ENCODE data around the gene ZNF766.
"Not testable (repeated sequence)": the region's sequence is repeated elsewhere in the genome, so short reads cannot be mapped to it uniquely, and the experiment has no call there.

Gene ZNF766

DNA sequence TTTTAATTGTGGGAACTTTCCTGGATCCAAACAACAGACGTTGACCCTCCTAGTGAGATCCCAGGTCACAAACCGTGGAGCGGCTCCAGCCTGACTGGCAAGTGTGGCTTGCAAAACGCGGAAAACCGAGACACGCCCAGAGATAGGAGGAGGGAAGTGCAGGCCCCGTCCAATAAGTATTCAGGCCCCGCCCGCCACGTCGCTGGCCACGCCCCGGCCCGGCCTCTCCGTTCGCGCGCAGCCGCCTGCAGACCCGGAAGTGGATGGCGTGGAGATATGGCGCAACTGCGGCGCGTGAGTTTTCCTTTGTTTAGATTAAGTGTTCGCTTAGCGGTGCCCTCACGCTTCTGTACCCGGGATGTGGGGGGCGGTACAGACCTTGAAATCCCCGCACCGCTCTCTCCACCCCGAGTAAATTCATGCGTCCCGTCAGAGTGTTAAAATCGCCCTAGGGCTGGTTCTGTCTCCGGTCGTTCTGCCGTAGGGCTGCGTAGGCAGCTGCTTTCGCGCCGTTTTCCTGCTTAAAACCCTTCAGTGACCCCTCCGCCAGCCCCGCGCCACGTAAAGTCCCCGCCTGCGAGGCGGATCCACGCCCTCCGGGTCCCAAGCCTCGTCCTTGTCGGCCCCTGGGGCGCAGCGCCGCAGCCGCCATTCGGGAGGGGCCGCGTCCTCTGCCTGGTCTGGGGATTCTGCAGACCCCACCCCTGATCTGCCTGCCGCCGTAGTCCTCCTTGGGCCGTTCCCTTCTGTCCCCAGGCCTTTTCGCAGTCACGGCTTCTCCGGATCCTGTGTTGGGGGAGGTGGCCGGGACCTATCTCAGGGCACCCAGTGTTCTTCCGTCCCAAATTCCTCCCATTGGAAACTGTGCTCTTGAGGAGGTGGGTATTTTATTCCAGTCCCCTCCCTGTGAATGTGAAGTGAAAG is at the start of gene ZNF766:
Gene ZNF766 (plus strand): TSS at position 250 of the 924 bp plus-strand sequence. CDS start 27 bp downstream, at position 277.
- peak; percentile 97 for DNase-seq

DNA sequence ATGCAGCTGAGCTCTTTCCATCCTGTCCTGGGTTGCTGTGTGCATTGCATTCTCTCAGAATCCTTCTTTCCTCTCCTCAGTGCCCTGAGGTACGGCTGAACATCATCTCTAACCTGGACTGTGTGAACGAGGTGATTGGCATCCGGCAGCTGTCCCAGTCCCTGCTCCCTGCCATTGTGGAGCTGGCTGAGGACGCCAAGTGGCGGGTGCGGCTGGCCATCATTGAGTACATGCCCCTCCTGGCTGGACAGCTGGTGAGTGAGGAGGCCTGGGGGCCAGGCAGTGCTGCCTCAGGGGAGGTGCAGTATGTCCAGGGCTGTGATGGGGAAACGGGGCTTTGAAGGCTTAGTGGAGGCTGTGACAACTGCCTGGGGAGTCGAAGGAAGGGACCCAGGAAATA is 49.8 kb upstream of the ZNF766 start:
- no peak for DNase-seq

DNA sequence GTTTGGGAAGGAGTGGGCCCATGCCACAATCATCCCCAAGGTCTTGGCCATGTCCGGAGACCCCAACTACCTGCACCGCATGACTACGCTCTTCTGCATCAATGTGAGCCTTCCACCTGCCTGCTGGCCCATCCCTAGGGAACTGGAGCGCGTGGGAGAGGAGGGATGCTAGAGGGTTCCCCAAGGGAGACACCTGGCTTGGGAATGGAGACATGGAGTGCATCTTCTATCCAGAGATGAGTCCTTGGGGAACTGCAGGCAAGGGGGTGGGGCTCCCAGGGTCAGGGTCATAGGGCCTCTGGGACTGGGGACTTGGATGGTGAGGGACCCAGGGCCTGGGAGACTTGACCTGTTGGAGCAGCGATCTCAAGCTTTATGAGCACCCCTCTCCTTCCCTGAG is 48.4 kb upstream of the ZNF766 start:
- no peak for DNase-seq

DNA sequence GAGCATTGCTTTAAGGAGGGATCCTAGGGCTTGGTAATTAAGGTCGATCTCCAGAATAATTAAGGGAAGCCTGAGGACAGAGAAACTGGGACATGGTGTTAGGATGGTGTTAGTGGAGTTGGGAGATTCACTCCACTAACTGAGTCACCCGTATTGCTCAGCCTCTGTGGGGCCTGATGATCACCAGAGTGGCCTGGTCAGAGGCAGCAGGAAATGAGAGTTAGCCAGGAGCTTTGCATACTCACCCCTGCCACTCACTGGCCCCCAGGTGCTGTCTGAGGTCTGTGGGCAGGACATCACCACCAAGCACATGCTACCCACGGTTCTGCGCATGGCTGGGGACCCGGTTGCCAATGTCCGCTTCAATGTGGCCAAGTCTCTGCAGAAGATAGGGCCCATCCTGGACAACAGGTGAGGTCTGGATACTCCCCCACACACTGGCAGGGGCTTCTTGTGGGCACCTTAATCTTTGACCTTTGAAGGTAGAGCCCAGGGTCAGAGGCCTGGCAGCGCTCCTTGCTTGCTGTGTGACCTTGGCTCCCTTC is 47.5 kb upstream of the ZNF766 start:
- DNase-seq, result no peak

DNA sequence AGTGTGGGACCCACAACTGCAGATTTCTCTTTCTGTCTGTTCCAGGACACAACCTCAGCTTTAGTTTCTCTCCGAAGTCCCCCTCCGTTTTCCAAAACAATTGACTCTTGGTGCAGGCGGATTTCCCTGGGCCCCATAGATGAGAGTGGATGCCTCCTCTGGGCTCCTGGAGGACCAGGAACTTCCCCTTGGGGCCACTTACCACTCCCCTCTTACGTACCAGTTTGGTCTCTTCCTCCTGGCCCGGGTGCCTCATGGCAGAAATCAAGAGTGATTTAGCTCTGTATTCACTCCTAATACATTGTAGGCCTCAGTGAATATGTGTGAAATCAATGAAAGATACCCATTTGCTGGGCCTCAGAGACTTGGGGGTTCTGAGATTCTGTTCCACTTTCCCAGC is 45.2 kb upstream of the ZNF766 start:
- no peak for DNase-seq

DNA sequence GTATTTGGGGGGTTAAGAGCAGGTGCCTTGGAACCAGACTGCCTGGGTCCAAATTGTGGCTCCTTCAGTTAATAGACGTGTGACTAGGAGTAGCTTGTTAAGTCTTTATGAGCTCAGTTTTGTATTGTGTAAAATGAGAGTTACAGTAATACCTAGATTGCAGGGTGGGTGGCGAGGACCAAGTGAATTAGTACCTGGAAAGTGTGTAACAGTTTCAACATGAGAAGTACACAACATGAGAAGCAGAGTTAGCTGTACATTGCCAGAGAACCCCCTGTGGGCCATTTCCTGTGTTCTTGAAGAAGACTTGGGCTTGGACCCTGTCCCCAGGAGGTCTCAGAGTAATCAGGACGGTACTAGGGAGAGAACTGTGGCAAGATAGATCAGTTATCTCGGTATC is 42.7 kb upstream of the ZNF766 start:
- no peak for DNase-seq

DNA sequence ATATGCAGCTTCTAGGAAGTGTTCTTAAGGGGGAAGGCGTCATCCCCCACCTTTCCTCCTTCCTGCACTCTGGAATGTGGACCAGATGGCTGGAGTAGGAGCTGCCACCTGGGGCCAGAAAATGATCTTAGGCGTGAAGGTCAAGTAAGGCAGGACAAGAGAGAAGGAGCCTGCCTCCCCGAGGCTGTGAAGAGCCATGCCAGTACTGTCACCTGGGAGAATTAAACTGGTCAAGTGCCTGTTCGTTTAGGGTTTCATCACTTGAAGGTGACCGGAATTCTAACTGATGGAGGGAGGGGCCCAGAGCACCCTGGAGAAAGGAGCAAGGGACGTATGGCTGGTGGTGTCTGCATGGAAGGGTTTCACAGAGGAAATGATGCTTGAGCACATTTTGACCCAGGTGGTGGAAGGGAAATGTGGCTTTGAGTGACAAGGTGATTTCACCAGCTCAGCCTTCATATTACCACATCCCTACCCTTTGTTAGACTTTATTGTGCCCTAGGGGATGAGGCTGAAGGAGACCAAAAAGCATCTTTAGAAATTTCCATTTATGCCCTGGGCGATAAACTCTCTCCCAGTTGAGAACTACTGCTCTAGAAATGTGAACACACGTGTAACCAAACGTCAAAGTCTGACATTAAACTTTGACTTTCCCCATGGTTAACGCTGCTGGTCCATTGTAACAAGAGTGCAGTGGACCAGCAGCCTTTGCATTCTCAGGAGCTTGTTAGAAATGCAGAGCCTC is 42.0 kb upstream of the ZNF766 start:
- no peak for DNase-seq

DNA sequence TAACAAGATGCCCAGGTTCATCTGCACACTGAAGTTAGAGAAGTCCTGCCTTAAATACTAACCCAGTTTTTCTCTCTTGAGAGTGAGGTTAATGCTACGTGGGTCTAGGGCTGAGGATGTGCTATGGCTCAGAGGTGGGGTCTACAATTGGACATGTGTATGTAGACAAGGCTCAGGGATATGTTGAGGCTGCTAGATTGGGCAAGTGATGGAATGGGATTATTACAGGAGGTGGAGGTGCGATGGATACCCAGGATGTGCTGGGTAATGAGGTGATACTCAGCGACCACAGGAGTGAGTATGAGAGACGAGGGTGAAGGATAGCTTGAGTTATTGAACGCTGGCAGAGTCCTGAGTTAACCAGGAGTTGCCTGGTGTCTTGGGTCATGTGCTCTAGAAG is 41.4 kb upstream of the ZNF766 start:
- no peak for DNase-seq

DNA sequence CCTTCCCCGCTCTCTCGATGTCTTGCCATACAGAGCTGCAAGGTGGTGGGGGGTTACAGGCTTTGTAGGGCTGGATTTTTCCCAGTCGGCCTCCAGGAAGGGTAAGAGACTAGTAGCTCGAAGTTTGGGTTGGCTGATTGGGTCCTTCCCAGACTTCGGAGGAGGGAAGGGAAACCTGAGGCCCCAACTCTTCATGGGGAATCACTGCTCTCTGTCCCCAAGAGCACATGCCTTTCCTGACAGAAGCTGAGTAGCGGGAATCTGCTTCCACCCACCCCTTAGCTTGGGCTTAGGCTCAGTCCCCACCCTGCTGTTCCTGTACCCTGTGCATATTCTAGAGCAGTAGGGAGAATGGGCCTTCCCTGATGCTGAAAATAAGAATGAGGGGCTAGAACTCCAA is 39.9 kb upstream of the ZNF766 start:
- DNase-seq, result no peak

DNA sequence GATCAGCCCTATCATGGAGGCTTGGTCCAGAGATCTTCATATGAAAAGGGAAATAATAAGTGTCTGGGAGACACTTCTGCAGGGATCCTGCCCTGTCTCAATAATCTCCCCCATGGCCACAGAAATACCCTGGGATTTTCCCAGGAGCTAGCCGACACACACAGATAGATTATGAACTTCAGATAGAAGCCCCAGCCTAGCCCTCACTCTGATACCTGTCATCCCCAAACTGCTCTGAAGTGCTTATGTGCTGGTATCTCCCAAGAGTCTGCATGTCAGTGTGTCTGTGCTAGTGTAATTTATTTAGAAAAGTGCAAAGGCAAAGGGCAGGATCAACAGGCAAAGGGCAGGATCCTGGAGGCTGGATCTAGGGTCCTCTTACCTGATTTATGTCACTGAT is 38.7 kb upstream of the ZNF766 start:
- no peak for DNase-seq

DNA sequence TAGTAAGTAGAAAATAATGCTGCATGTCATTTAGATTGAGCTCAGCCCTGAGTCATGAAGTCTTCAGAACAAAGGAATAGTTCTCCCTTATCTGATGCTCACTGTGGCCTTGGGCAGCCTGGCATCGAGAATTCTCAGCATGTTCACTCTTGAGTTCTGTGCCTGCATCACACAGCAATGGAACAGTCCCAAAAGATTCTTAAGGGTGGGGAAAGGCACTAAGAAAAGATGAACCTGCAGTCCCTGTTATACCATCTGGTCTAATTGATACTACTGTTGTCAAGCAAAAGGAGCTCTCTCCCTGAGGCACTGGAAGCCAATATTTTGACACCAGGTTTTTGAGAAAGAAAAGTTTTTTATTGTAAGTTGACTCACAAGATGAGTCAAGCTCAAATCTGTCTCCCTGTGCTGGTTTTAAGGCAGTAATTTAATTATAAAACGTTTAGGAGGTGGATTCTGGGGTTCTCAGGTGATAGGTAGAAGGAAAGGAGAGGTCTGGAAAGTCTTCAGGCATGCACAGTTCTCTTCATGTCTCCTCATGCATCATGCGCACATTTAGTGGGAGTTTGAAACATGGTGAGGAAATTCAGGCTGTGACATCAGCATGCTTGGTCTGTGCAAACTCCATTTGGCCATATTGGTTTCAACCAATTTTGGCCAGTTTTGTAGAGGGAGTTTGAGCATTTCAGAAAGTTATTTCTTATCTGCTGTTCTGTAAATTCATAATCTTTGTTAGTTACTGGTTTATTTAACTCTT is 38.1 kb upstream of the ZNF766 start:
- DNase-seq, result no peak

DNA sequence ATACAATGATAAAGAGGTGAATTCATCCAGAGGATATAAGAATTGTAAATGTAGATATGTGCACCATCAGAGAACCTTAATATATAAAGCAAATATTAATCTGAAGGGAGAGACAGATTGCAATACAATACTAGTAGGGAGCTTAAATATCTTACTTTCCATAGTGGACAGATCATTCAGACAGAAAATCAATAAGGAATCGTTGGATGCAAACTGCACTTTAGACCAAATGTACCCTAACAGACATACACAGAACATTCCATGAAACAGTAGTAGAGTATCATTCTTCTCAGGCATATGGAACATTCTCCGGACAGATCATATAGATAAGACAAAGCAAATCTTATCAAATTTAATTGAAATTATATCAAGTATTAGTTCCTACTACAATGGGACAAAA is 35.0 kb upstream of the ZNF766 start:
- DNase-seq, result no peak

DNA sequence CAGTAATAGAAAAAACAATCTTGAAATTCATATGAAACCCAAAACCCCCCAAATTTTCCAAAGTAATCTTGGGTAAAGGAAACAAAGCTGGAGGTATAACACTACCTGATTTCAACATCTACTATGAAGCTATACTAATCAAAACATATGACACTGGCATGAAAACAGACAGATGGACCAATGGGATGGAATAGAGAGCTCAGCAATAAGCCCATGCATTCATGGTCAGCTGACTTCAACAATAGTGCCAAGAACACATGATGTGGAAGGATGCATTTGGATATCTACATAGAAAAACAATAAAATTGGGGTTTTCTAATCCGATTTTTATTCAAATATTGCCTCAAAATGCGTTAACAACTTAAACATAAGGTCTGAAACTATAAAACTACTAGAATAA is 32.2 kb upstream of the ZNF766 start:
- no peak for DNase-seq

DNA sequence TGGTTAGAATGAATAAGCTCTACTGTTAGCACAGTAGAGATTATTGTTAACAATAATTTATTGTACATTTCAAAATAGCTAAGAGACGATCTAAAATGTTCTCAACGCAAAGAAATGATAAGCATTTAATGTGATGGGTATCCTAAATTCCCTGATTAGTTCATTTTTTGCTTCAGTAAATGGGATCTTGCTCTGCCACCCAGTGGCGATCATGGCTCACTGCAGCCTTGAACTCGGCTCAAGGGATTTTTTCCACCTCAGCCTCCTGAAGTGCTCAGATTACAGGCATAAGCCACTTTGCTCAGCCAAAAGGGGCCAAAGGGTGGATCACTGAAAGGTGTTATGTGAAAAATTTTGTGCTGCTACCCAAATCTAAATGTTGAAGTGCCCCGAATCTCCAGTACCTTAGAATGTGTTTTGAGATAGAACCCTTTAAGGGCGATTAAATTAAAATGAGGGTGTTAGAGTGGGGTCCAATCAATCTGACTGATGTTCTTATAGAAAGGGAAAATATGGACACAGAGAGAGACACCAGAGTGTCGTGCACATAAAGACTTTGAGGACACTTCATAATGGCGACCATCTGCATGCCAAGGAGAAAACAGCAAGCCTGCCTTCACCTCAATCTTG is 31.5 kb upstream of the ZNF766 start:
- peak; percentile 62 for DNase-seq

DNA sequence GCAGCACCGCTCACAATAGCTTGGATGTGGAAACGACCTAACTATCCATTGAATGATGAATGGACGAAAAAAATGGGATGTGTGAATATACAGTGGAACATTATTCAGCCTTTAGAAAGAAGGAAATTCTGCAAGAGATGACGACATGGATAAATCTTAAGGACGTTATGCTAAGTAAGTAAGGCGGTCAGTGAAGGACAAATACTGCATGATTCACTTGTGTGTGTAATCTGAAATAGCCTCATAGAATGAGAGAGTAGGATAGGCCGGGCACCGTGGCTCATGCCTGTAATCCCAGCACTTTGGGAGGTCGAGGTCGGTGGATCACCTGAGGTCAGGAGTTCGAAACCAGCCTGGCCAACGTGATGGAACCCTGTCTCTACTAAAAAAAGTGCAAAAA is 25.4 kb upstream of the ZNF766 start:
- no peak for DNase-seq

DNA sequence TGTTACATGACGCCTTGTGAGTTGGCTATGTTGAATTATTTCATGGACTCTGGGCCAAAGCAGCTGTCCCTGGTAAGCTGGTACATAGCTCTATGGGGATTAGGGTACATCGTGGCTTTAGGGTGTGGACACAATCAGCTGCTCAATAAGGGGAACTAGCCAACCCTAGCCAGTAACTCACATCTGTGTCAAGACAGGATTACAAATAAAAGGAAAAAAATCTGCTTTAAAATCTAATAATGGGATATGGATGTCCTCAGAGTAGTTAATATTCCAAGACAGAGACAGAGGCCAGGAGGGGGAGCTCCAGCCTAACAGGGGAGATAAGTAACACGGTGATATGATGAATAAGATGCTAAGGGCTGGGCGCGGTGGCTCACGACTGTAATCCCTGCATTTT is 21.1 kb upstream of the ZNF766 start:
- DNase-seq, result peak; percentile 19

DNA sequence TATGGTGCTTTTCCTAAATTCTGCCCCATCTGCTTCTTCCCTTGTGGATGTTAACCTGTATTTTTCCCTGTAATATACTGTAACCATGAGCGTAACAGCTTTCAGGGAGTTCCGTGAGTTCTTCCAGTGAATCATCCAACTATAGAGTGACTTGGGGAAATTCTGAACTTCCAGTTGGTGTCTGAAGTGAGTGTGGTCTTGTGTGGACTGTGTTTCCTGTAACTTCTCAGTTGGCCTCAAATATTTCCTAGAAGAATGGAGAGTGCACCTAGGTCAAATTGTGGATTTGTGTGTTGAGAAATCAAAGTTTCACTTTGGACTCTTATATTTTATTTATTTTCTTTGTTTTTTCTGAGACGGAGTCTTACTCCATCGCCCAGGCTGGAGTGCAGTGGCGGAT is 11.0 kb upstream of the ZNF766 start:
- no peak for DNase-seq

DNA sequence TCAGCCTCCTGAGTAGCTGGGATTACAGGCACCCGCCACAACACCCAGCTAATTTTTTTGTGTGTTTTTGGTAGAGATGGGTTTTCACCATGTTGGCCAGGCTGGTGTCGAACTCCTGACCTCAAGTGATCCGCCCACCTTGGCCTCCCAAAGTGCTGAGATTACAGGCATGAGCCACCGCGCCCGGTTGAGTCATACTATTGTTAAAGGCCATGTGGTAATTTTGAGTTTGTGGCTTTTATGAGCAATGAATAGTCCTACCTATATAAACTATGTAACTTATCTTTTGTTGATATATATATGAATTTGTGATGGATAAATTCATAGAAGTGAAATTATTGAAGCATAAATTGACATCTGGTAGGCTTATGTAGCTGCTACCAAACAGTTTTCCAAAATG is 3.8 kb upstream of the ZNF766 start:
- DNase-seq, result not testable (repeated sequence)

DNA sequence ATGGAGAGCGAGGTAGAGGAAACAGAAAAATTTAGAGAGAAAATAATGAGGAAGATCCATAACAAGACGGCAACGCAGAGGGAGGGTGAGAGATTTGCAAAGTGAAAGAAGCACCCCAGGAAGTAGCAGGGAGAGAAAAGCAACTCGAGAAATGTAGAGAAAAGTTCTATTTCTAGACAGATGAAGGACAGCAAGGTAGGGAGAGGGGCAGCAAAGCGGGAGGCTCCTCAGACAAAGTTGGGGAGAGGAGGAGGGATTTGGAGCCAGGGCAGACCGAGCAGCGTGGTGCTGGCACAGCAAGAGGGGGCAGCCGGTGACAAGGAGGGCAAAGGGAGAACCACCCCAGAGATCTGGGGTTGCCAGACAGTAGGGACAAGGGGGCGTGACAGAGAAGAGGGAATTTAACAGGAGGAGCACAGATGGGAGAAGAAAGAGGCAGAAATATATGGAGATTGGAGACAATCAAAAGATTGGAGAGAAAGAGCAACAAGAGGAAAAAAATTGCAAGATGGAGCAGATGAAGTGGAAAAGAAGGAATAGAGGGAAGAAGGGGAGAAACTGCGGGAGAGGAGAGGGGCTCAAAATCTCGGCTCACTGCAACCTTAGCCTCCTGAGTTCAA is 989 bp downstream of the ZNF766 start:
- DNase-seq, result no peak

DNA sequence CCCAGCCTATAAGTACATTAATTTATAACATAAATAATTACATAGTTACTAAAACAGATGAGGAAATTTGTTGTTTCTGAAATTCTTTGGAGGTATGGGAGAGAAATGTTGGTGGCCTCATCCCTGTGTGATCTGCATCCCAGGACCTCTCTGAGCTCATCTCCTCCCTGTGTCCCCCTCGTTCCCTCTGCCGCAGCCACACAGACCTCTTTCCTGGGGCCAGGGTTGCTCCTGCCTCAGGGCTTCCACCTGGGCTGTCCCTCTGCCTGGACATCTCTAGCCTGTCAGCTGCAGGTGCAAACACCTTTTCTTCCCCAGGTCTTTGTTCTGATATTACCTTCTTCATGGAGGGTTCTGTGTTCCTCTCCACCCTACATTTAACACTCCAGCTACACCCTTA is 3.9 kb downstream of the ZNF766 start:
- no peak for DNase-seq

DNA sequence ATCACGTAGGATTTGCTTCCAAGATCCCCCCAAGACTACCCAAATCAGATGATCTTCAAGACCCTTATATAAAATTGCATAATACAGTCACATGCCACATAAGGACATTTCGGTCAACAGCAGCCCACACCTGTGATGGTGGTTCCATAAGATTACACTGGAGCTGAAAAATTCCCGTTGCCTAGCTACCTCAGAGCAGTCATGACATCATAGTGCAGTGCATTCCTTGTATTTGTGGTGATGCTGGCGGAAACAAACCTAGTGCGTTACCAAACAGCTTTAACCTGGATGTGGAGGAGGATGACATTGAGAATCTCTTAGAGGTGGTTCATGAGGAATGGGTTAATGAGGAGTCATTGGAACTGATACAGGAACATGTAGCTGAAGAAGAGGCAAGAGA is 4.8 kb downstream of the ZNF766 start:
- DNase-seq, result no peak

DNA sequence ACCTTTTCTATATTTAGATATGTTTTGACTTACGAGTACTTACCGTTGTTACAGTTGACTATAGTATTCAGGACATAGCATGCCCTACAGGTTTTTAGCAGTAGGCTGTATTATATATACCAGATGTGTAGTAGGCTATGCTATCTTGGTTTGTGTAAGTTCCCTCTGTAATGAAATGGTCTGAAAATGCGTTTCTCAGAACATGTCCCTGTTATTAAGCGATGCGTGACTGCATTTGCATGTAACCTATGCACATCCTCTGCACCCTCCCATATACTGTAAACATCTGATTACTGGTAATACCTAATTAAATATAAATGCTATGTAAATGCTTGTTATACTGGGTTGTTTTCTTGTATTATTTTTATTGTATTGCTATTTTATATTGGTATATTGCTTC is 6.6 kb downstream of the ZNF766 start:
- no peak for DNase-seq
